NCI-H146 treated with DMSO at 0.1 percent for 48 hours (cell line): ENCODE results near the gene ZNF335.
"Not testable (repeated sequence)": the region's sequence is repeated elsewhere in the genome, so short reads cannot be mapped to it uniquely, and the experiment has no call there.

Experiments
- DNase-seq: peaks from one replicate; lab custom pipeline; 2025; ENCODE audit not compliant: unreplicated experiment; lab: John Stamatoyannopoulos, UW

Gene ZNF335

GRCh38 chr20:46001498-46001897 is 29.5 kb upstream of the ZNF335 start:
- DNase-seq, result no peak

GRCh38 chr20:46000262-46000996 is 28.4 kb upstream of the ZNF335 start:
- DNase-seq, result no peak

GRCh38 chr20:45999557-46000261 is 27.7 kb upstream of the ZNF335 start:
- DNase-seq, result no peak

- DNase-seq, result no peak
Observed at GRCh38 chr20:45998761-45999160, 26.8 kb upstream of the ZNF335 start.

- DNase-seq, result no peak
Observed at GRCh38 chr20:45998337-45998736, 26.3 kb upstream of the ZNF335 start.

- DNase-seq, result no peak
Observed at GRCh38 chr20:45997187-45997586, 25.2 kb upstream of the ZNF335 start.

GRCh38 chr20:45995495-45996097 is 23.6 kb upstream of the ZNF335 start:
- peak; percentile 21 for DNase-seq

GRCh38 chr20:45994761-45995493 is 22.9 kb upstream of the ZNF335 start:
- DNase-seq, result no peak

GRCh38 chr20:45993197-45993951 is 21.4 kb upstream of the ZNF335 start:
- no peak for DNase-seq

GRCh38 chr20:45991616-45992015 is 19.6 kb upstream of the ZNF335 start:
- no peak for DNase-seq

- not testable (repeated sequence) for DNase-seq
Observed at GRCh38 chr20:45988830-45989229, 16.8 kb upstream of the ZNF335 start.

- DNase-seq, result peak; percentile 50
Observed at GRCh38 chr20:45987108-45987780, 15.2 kb upstream of the ZNF335 start.

- DNase-seq, result no peak
Observed at GRCh38 chr20:45985573-45985972, 13.6 kb upstream of the ZNF335 start.

- DNase-seq, result no peak
Observed at GRCh38 chr20:45983279-45983743, 11.3 kb upstream of the ZNF335 start.

GRCh38 chr20:45981261-45981660 is 9.3 kb upstream of the ZNF335 start:
- DNase-seq, result no peak

- DNase-seq, result no peak
Observed at GRCh38 chr20:45976086-45976485, 4.1 kb upstream of the ZNF335 start.

- DNase-seq, result no peak
Observed at GRCh38 chr20:45975686-45976085, 3.7 kb upstream of the ZNF335 start.

- no peak for DNase-seq
Observed at GRCh38 chr20:45974896-45975565, 3.0 kb upstream of the ZNF335 start.

GRCh38 chr20:45972500-45973183 is 639 bp upstream of the ZNF335 start:
- DNase-seq, result peak; percentile 92
